GM19397 (cell line): ENCODE data around the gene WDFY2.
A peak's percentile ranks its signal among the peaks of the same experiment; 100 is the strongest.

Experiments
- ATAC-seq: cut with Tn5 transposase; IDR thresholded peaks from one replicate; pipeline ENCODE4 v1.9.1; 2021; ENCODE audit warnings: mild to moderate bottlenecking, moderate library complexity; ENCODE audit not compliant: unreplicated experiment

Gene WDFY2

GRCh38 chr13:51811920-51812451 lies 227.7 kb downstream of the WDFY2 start:
- ATAC-seq = no peak

GRCh38 chr13:51814071-51814470 lies 229.8 kb downstream of the WDFY2 start:
- no peak for ATAC-seq

DNA sequence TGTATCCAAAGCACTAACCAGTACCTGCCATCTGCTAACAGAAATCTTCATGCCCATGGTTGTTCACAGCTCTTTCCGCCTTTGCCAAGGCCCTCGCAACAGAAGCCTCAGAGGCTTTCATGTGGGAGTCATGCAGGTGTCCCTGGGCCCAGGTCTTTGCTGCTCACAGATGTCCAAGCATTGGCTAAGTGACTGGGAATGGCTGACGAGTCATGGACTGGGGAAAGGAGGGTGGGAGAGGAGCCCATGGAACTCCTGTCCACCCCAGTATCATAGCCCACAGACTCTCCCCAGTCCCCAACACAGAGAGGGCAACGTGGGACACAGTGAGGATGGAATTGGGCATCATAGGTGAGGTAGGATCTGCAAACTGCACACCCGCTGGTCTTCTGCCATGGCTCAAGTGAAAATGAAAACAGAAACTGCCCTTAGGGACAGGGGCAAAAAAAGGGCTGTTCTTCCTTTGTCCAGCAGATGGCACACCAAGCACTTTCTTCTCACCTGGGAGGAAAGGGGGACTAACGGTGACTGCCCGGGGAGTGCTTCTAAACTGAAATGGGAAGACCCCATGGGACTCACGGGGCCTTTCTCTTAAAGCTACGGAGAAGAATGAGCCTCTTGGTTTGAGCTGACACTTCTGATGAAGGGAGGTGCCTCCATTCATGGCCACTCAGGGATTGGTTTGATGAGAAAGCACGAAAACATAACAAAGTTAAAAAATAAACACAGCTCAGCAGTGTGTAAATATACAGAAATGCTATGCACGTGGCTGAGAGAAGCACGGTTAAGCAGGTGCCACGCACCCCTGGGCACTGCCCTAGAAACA lies 230.8 kb downstream of the WDFY2 start:
- ATAC-seq = peak; percentile 59

GRCh38 chr13:51815848-51816247 lies 231.6 kb downstream of the WDFY2 start:
- ATAC-seq = no peak

DNA sequence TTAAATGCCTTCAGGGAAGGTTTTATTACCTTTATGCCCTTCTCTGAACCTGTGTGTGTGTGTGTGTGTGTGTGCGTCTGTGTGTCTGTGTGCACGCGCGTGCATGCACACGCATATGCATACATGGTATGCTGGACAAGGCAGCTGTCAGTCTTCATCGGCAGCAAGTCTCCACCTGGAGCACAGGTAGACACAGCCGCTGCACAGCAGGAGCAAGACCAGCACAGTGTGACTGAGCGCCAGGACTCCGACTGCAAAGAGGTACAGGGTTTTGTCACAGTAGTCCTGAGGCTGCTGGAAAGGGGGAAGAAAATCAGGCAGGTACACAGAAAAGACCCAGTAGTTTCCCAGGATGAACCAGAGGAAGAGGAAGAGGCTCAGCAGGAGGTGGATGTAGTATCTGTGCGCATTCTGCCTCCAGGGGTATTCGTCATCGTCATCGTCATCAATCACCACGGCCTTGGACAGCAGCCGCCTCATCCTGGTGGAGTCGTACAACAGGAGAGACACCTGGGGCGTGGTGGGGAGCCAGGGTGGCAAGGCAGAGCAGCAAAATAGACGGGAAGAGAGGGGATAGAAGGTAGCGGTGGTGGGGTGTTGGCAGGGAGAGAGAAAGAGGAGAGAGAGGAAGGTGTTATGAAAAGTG lies 232.5 kb downstream of the WDFY2 start:
- no peak for ATAC-seq
